T-helper 2 cell (primary cell): ENCODE results near the gene TMEM94.
"Not testable (repeated sequence)": the region's sequence is repeated elsewhere in the genome, so short reads cannot be mapped to it uniquely, and the experiment has no call there.

ENCODE experiments used
- DNase-seq, 5 experiments: peaks; one replicate each; pipeline versions ENCODE4 v3.0.0 to v3.0.0-alpha.2; 2012 to 2022

Gene TMEM94

GRCh38 chr17:75445896-75446295, 10.5 kb upstream of the TMEM94 start:
- not testable (repeated sequence) for DNase-seq

DNA sequence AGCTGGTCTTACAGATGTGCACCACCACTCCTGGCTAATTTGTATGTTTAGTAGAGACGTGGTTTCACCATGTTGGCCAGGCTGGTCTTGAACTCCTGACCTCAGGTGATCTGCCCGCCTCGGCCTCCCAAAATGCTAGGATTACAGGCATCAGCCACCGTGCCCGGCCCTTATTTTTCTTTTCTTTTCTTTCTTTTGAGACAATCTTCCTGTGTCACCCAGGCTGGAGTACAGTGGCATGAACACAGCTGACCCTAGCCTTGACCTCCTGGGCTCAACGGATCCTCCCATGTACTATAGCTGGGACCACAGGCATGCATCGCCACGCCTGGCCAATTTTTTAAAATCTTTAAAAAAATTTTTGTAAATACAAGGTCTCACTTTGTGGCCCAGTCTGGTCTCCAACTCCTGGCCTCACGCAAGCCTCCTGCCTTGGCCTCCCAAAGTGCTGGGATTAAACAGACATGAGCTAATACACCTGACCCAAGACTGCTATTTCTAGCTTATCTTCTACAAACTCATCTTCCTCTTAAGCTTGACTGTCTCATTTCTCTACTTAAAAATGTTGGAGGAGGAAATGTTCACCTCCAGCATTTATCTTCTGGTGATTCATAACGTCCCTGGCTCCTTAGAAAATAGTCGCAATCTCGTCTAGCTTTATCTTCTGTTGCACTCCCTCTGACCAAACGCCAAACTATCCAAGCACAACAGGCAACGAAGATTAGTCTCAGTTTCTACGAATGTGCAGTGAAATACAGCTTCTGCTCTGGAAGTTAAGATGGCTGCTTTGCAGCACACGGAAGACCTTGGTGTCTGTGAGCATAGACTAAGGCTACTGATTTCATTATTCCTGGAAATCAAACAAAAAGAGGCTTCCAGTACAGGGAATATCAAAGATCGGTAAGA, 8.2 kb upstream of the TMEM94 start:
- no peak for DNase-seq

DNA sequence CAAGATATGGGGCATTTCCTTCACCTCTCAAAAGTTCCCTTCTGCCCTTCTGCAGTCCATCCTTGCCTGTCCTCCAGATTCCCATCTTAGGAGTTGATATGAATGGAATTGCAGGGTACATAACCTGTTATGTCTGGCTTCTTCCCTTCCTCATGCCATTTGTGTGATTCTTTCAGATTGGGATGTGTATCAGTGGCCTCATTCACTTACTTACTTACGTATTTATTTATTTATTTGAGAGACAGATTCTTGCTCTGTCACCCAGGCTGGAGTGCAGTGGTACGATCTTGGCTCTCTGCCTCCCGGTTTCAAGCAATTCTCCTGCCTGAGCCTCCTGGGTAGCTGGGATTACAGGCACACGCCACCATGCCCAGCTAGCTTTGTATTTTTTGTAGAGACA, 6.2 kb upstream of the TMEM94 start:
- DNase-seq: no peak

- DNase-seq: peak in 1 of 5 experiments; percentile 25
These were observed 2.2 kb upstream of the TMEM94 start for GRCh38 chr17:75454193-75454592.

- DNase-seq: not testable (repeated sequence)
These were observed 1.8 kb upstream of the TMEM94 start for GRCh38 chr17:75454672-75455071.

GRCh38 chr17:75456039-75456416, 407 bp upstream of the TMEM94 start:
- DNase-seq: peak in 1 of 5 experiments; percentile 3

DNA sequence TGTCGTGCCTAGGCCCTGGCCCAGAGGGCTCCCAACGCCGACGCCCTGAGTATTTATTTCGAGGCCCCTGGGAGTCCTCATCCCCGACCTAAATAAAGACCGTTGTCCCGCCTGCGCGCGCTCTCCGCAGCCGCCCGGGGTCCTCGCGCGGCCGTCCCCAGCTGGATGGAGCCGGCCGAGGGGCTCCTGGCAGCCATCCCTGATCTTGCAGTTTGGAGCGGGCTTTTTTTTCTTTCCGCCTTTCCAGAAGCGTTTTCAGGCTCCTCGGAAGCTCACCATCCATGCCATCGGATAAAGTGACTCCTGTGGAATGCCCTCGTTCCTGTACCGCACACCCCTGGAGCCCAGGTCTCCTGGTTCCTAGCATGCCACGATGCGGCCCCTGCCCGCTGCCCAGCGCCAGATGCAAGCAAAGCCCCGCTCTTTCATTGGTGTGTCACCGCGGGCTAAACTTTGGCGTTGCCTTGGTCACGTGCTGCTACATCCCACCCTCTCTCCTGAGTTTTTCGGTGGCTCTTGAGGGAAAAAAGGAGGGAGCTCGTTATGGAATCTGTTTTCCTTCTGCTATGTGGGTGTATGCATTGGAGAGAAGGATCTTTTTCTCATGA, 716 bp downstream of the TMEM94 start:
- DNase-seq: peak in 1 of 5 experiments; percentile 19

- no peak for DNase-seq
These were observed 2.8 kb downstream of the TMEM94 start for GRCh38 chr17:75459246-75459589.

- DNase-seq: no peak
These were observed 3.3 kb downstream of the TMEM94 start for GRCh38 chr17:75459590-75460267.

GRCh38 chr17:75460295-75460694, 3.9 kb downstream of the TMEM94 start:
- no peak for DNase-seq

DNA sequence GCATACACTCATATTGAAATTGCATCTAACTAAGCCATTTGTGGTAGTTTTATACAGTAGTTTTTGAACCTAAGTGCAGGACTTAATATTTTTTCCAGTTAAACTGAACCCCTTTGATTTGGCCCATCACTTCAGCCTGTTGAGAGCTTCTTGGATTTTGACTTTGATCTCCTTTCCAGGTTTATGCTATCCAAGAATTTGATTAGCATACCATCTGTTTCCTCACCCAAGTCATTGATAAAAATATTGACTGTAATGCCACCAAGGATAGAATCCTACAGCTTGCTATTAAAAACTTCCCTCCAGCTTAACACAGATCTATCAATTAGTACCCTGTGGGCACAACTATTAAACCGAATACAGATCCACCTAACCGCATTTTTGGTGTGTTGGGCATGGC, 7.2 kb downstream of the TMEM94 start:
- no peak for DNase-seq

- DNase-seq: no peak
These were observed 8.6 kb downstream of the TMEM94 start for GRCh38 chr17:75465039-75465438.

DNA sequence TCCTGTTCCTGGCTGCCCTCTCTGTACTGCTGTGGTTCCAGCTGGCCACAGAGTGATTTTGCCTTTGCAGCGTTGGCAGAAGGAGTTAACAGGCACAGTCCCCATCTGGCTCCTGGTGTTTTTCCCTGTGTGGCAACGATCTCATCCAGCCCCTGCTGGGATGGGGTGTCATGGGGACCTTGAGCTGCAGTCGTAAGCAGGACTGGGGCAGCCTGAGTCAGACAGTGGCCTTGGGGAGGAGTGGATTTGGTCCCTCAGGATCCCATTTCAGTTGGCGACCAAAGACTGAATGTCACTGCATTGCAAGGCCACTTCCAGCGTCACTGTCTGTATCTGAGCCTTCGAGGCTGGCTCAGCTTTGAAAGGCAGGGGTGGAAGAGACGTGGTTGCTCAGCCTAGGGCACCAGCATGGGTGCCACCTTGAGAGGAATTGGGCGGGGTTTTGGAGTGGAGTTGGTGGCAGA, 11.9 kb downstream of the TMEM94 start:
- no peak for DNase-seq

- no peak for DNase-seq
These were observed 12.4 kb downstream of the TMEM94 start for GRCh38 chr17:75468779-75469373.

- DNase-seq: no peak
These were observed 14.8 kb downstream of the TMEM94 start for GRCh38 chr17:75471207-75471606.

GRCh38 chr17:75472119-75472518, 15.7 kb downstream of the TMEM94 start:
- no peak for DNase-seq

DNA sequence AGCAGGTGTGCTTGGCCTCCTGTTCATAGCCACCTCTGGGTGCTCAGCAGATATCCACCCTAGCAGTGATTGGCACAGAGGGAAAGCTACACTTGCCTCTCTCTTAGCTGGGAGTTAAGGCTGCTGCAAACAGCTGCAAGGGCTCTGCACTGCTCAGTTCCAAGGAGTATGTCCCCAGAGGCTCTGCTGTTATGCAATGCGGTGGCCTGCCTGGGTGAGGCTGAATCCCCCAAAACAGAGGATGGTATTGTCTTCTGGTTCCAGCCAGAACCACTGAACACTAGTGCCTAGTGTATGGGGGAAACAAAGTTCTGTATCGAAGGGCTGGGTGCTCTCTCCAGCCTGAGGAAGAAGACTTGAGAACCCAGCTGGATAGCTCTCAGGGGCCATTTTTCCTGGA, 16.8 kb downstream of the TMEM94 start:
- no peak for DNase-seq

- DNase-seq: no peak
These were observed 18.3 kb downstream of the TMEM94 start for GRCh38 chr17:75474736-75475135.

GRCh38 chr17:75475144-75475835, 18.9 kb downstream of the TMEM94 start:
- DNase-seq: no peak

- no peak for DNase-seq
These were observed 19.4 kb downstream of the TMEM94 start for GRCh38 chr17:75475851-75476250.

DNA sequence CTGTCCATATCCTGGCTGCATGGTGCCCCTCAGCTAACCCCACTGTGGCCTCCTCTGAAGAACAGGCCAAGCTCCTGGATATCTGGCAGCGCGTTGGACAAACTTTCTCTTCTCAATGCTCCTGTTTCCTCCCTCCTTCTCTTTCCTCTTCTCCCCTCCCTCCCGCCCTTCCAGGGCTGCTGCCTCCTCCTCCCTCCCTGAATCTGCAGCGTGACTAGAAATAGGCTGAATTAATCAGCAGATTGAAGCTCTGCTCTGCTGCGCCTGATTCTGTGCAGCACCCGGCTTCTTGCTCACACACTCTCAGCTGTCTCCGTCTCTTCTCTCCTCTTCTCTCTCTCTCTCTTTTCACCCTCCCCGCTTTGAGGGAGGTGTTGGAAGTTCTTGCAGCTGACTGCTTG, 19.8 kb downstream of the TMEM94 start:
- DNase-seq: no peak

- no peak for DNase-seq
These were observed 20.5 kb downstream of the TMEM94 start for GRCh38 chr17:75476752-75477489.
